Tibial artery (tissue), 4 donors: ENCODE data around the gene RNGTT.

Source experiments
- DNase-seq, 2 donors: peaks; one replicate each; pipeline ENCODE4 v3.0.0-alpha.2; 2019
- H3K27ac ChIP-seq, 2 donors: fragments of 200-600 bp; sonication (generic) in 1 of 2; 1 replicate in 1 of 2; 2 replicates in 1 of 2; pipeline ENCODE4 v1.5.1; 2018 to 2019; ENCODE audit warnings: mild to moderate bottlenecking in 1 of 2
- H3K27me3 ChIP-seq, 2 donors: fragments of 200-600 bp; sonication (generic) in 1 of 2; one replicate each; pipeline versions ENCODE4 v1.5.1 to v1.6.0; 2016 to 2019
- H3K36me3 ChIP-seq, 3 donors: fragments of 200-600 bp; sonication (generic) in 2 of 3; one replicate each; pipeline ENCODE4 v1.5.1; 2016 to 2019; ENCODE audit warnings: mild to moderate bottlenecking in 2 of 3
- H3K4me1 ChIP-seq, 4 donors: fragments of 200-600 bp; sonication (generic) in 2 of 4; 1 replicate in 3 of 4; 2 replicates in 1 of 4; pipeline ENCODE4 v1.5.1; 2016 to 2019
- H3K4me3 ChIP-seq, 2 donors: fragments of 200-600 bp; sonication (generic) in 1 of 2; 1 replicate in 1 of 2; 2 replicates in 1 of 2; pipeline ENCODE4 v1.5.1; 2018 to 2019; ENCODE audit warnings: mild to moderate bottlenecking in 2 of 2
- H3K9me3 ChIP-seq, 3 donors: fragments of 200-600 bp; sonication (generic) in 1 of 3; one replicate each; pipeline ENCODE4 v1.5.1; 2016 to 2019
- intact Hi-C: fragments of 100-400 bp; cut with DNase I; formaldehyde crosslinking; loops from one replicate; pipeline ENCODE4 v1.15.0; 2023; ENCODE audit warnings: low total_unique reads
- TF ChIP-seq, protein P1 (sequence below), 2 experiments: fragments of 200-600 bp in 1 of 2; fragments of 450-650 bp in 1 of 2; IDR thresholded peaks; one replicate each; pipeline ENCODE4 v1.5.1; 2017 to 2019; ENCODE audit warnings: antibody characterized with exemption in 2 of 2, mild to moderate bottlenecking in 1 of 2, moderate library complexity in 1 of 2

RNGTT gene

DNA sequence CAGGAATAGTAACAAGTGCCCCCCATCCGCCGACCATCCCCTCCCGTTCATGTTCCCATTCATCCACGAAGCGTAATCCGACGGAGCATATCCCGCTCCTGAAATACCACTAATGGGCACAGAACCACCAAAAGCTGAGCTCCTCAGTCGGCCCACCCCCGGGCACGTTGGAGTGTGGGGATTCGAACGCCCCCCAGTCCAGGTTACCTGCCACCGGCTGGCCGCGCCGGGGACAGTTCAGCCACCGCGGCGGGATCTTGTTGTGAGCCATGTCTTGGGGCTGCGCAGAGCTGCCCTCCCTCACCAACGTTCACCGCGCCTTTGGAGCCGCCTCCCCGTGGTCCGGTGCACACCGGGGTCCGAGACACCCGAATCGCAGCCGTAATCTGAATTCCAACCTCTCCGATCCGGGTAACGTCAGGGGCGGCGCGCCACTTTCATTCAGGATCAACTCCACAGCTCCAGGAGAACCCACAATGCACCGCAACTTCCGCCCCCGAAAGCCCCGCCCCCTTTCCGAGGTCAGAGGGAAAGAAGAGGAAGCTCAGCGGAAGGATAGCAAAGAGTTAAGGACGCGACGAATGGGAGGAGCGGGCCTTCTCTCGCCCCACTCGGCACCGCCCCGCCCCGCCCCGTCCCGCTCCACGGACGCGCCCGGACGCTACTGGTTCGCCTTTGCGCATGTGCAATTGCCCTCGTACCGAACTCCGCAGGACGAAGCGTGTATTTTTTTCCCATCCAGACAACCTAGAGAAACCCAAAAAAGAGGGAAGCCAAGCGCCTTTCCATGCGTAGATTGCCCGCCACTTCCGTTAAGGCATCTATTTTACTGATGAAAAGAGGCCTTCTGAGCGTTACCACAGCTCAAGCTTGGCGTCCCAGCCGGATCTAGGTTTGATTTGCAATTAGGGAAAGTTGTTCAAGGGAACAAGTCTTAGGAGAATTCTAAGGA, at the start of gene RNGTT:
Gene RNGTT, minus strand, starts transcription at position 480 of the 952 bp plus-strand sequence. Its CDS starts 209 bp downstream, at position 271.
- Histone ChIP-seq H3K27me3 (no peaks in the 10 kb centered on the region), H3K4me3 (peak within 1 kb of the TSS; percentile 73 to 100), H3K27ac (peak within 1 kb of the TSS; percentile 73 to 78), H3K9me3 (no peaks in the 10 kb centered on the region), H3K4me1 (peaks cover 0 to 21% (median 12%) of the 10 kb centered on the region in 4 donors), H3K36me3 (no peaks in the 10 kb centered on the region)
- intact Hi-C loops = no loop called here
- DNase-seq = peak; percentile 99
- TF ChIP-seq, protein P1, sequence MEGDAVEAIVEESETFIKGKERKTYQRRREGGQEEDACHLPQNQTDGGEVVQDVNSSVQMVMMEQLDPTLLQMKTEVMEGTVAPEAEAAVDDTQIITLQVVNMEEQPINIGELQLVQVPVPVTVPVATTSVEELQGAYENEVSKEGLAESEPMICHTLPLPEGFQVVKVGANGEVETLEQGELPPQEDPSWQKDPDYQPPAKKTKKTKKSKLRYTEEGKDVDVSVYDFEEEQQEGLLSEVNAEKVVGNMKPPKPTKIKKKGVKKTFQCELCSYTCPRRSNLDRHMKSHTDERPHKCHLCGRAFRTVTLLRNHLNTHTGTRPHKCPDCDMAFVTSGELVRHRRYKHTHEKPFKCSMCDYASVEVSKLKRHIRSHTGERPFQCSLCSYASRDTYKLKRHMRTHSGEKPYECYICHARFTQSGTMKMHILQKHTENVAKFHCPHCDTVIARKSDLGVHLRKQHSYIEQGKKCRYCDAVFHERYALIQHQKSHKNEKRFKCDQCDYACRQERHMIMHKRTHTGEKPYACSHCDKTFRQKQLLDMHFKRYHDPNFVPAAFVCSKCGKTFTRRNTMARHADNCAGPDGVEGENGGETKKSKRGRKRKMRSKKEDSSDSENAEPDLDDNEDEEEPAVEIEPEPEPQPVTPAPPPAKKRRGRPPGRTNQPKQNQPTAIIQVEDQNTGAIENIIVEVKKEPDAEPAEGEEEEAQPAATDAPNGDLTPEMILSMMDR (IDR thresholded peaks at IDR 0.05) = no peak

DNA sequence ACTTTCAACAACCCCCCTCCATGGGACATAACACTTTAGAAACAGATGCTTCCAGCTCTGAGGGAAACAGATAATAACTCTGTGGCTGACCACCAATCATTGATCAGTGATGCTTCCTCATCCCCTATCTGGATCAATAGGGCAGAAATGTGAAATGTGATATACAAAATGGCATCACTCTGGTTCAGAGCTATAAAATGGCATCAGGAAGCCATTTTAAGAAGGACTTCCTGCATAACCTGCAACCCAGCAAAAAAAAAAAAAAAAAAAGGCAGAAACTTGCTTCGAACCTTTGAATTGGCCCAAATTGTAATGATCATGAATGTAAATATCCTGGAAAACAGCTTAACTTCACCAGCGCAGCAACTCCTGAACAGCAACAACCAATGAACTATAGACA, 48.0 kb upstream of the RNGTT start:
- Histone ChIP-seq H3K9me3 (no peaks in the 10 kb centered on the region), H3K36me3 (no peaks in the 10 kb centered on the region), H3K4me3 (no peak overlapping the region), H3K27me3 (no peaks in the 10 kb centered on the region), H3K27ac (no peak overlapping the region), H3K4me1 (peaks cover 0 to 21% (median 0%) of the 10 kb centered on the region in 4 donors)
- TF ChIP-seq, protein P1 (IDR thresholded peaks at IDR 0.05) = no peak
- no peak for DNase-seq
- intact Hi-C loops = no loop called here

DNA sequence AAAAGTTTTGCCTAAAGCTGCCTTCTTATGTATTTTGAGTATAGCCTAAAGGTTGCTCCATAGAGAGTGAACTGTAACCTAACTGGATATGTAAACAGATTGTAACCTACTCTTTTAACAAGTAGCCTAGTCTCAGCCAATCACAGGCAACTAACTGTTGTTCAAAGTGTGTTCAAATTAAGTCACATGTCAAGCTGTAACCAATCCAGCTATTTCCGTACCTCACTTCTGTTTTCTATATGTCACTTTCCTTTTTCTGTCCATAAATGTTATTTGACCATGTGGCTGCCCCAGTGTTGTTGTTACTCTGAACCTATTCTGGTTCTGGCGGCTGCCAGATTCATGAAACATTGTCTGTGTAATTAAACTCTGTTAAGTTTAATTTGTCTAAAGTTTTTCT, 47.4 kb upstream of the RNGTT start:
- no peak for DNase-seq
- TF ChIP-seq, protein P1 (IDR thresholded peaks at IDR 0.05) = no peak
- Histone ChIP-seq H3K9me3 (no peaks in the 10 kb centered on the region), H3K4me1 (peaks cover 0 to 21% (median 0%) of the 10 kb centered on the region in 4 donors), H3K4me3 (no peak overlapping the region), H3K36me3 (no peaks in the 10 kb centered on the region), H3K27me3 (no peaks in the 10 kb centered on the region), H3K27ac (no peak overlapping the region)
- intact Hi-C loops = no loop called here

DNA sequence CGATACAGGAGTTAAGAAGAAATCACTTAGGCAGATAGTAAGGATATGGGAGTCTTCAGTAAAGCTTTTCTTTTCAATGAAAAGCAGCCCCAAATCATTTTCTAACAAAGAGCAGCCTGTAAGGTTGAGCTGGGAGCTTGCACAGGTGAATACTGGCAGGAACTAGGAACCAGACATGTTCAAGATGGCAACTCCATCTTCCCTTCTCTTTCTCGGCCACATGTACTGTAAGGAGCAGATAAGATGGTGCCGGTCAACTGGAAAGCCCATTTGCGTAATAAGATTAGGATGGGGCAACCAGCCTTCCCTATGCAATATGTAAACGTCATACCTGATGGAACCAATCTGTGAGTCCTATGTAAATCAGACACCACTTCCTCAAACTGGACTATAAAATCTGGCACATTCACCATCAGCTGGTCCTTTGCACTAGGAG, 46.2 kb upstream of the RNGTT start:
- Histone ChIP-seq H3K9me3 (no peaks in the 10 kb centered on the region), H3K4me3 (no peak overlapping the region), H3K27ac (no peak overlapping the region), H3K27me3 (no peaks in the 10 kb centered on the region), H3K4me1 (peaks cover 0 to 21% (median 0%) of the 10 kb centered on the region in 4 donors), H3K36me3 (no peaks in the 10 kb centered on the region)
- intact Hi-C loops = no loop called here
- TF ChIP-seq, protein P1 (IDR thresholded peaks at IDR 0.05) = no peak
- no peak for DNase-seq

DNA sequence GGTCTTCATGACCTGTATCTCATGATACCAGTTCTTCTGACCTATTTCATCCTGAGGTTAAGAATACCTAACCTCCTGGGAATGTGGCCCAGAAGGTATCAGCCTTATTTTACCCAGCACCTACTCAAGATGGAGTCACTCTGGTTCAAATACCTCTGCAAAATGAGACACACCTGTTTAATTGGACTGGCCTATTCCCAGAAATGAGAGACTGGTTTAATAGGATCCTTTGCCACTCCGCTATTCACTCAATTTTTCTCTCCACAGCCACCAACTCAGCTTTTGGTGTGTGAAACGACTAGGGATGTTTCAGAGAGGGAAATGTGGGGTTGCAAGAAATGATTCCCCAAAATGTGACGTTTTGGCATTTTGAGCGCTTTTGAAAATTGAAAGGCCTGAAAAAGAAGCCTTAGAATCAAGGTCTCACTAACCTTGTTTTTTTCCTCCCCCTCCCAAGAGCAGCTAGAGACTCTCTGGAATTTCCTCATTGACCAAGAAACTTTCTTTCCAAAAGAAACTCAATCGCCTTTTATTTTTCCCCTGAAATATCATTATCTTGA, 45.5 kb upstream of the RNGTT start:
- intact Hi-C loops = no loop called here
- Histone ChIP-seq H3K27me3 (no peaks in the 10 kb centered on the region), H3K27ac (no peak overlapping the region), H3K9me3 (no peaks in the 10 kb centered on the region), H3K4me1 (peaks cover 0 to 21% (median 0%) of the 10 kb centered on the region in 4 donors), H3K4me3 (no peak overlapping the region), H3K36me3 (no peaks in the 10 kb centered on the region)
- TF ChIP-seq, protein P1 (IDR thresholded peaks at IDR 0.05) = no peak
- DNase-seq = no peak
